SK-N-SH (cell line): ENCODE results near the gene TFDP3.

Experiments
- CHD2 ChIP-seq: fragments of 150-350 bp; IDR thresholded peaks from 2 replicates; pipeline ENCODE4 v1.6.1; 2018; ENCODE audit warnings: low read length; ENCODE audit not compliant: partially characterized antibody
- CTCF ChIP-seq: fragments of 200-600 bp; sonication (generic); IDR thresholded peaks from 2 replicates; pipeline ENCODE4 v1.6.1; 2017; ENCODE audit warnings: antibody characterized with exemption, mild to moderate bottlenecking, moderate library complexity
- MAX ChIP-seq: IDR thresholded peaks from 2 replicates; pipeline ENCODE4 v1.4.0; 2012; ENCODE audit warnings: low read depth
- RFX5 ChIP-seq: IDR thresholded peaks from 2 replicates; pipeline ENCODE4 v1.6.1; 2012; ENCODE audit warnings: mild to moderate bottlenecking, improper control_type of control experiment, low read length
- TAF1 ChIP-seq: IDR thresholded peaks from 2 replicates; pipeline ENCODE4 v1.6.1; 2012; ENCODE audit warnings: low read depth, mild to moderate bottlenecking, low read length, moderate library complexity, borderline replicate concordance

GRCh38 chrX:133258481-133258880, 40.3 kb upstream of the TFDP3 start:
- TF ChIP-seq CTCF (no peak), RFX5 (no peak), TAF1 (no peak), CHD2 (no peak), MAX (no peak)
